ENCODE data around the gene SUCLG2. TPM values are rescaled to one million over a fixed set of nuclear protein-coding genes. Genes with fewer than 3 reads are reported as not detected.

SUCLG2 gene
- total and polyA plus RNA-seq, 10 of the 15 experiments (the other 5 are each of a cell fraction or from before 2014, with no cell fraction given): 17.8 to 50.9 (median 37.2) TPM

DNA sequence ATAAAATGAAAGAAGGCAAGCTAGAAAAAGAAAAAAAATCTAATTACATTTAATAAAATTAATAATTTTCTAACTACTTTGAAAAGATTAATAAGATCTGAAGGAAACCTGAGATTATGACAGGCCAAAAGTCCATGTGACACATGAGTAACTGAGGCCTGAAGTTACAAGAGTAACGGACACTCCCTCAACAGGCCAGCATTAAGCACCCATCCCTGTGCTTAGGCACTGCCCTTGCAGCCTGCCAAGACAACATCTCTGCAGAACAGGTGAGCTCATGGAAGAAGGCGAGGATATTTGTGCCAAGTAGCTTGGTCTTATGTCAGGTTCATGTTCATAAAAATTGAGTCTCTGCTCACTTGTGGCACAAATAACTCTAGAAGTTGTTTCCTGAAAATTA, 31.8 kb downstream of the SUCLG2 start (continued):
- TF ChIP-seq MXI1 (IDR thresholded peaks at IDR 0.05; ENCODE audit: low read depth, low read length): no peak
- TF ChIP-seq SUZ12 (IDR thresholded peaks at IDR 0.05; ENCODE audit: unreplicated experiment): no peak
- TF ChIP-seq, protein P1, sequence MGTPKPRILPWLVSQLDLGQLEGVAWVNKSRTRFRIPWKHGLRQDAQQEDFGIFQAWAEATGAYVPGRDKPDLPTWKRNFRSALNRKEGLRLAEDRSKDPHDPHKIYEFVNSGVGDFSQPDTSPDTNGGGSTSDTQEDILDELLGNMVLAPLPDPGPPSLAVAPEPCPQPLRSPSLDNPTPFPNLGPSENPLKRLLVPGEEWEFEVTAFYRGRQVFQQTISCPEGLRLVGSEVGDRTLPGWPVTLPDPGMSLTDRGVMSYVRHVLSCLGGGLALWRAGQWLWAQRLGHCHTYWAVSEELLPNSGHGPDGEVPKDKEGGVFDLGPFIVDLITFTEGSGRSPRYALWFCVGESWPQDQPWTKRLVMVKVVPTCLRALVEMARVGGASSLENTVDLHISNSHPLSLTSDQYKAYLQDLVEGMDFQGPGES (IDR thresholded peaks at IDR 0.05): no peak
- no peak for TF ChIP-seq MYC (IDR thresholded peaks at IDR 0.05; ENCODE audit: insufficient read depth, insufficient read length, insufficient replicate concordance, low read length, severe bottlenecking)
- TF ChIP-seq, protein P2, sequence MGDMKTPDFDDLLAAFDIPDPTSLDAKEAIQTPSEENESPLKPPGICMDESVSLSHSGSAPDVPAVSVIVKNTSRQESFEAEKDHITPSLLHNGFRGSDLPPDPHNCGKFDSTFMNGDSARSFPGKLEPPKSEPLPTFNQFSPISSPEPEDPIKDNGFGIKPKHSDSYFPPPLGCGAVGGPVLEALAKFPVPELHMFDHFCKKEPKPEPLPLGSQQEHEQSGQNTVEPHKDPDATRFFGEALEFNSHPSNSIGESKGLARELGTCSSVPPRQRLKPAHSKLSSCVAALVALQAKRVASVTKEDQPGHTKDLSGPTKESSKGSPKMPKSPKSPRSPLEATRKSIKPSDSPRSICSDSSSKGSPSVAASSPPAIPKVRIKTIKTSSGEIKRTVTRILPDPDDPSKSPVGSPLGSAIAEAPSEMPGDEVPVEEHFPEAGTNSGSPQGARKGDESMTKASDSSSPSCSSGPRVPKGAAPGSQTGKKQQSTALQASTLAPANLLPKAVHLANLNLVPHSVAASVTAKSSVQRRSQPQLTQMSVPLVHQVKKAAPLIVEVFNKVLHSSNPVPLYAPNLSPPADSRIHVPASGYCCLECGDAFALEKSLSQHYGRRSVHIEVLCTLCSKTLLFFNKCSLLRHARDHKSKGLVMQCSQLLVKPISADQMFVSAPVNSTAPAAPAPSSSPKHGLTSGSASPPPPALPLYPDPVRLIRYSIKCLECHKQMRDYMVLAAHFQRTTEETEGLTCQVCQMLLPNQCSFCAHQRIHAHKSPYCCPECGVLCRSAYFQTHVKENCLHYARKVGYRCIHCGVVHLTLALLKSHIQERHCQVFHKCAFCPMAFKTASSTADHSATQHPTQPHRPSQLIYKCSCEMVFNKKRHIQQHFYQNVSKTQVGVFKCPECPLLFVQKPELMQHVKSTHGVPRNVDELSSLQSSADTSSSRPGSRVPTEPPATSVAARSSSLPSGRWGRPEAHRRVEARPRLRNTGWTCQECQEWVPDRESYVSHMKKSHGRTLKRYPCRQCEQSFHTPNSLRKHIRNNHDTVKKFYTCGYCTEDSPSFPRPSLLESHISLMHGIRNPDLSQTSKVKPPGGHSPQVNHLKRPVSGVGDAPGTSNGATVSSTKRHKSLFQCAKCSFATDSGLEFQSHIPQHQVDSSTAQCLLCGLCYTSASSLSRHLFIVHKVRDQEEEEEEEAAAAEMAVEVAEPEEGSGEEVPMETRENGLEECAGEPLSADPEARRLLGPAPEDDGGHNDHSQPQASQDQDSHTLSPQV (IDR thresholded peaks at IDR 0.05): no peak
- TF ChIP-seq, protein P3, sequence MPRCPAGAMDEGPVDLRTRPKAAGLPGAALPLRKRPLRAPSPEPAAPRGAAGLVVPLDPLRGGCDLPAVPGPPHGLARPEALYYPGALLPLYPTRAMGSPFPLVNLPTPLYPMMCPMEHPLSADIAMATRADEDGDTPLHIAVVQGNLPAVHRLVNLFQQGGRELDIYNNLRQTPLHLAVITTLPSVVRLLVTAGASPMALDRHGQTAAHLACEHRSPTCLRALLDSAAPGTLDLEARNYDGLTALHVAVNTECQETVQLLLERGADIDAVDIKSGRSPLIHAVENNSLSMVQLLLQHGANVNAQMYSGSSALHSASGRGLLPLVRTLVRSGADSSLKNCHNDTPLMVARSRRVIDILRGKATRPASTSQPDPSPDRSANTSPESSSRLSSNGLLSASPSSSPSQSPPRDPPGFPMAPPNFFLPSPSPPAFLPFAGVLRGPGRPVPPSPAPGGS (IDR thresholded peaks at IDR 0.05; ENCODE audit: borderline replicate concordance, insufficient read depth, low read depth, low read length, poor library complexity, severe bottlenecking): no peak
- no peak for TF ChIP-seq SUPT20H (IDR thresholded peaks at IDR 0.05; ENCODE audit: borderline replicate concordance, control insufficient read depth, low read depth, low read length)
- TF ChIP-seq, protein P4, sequence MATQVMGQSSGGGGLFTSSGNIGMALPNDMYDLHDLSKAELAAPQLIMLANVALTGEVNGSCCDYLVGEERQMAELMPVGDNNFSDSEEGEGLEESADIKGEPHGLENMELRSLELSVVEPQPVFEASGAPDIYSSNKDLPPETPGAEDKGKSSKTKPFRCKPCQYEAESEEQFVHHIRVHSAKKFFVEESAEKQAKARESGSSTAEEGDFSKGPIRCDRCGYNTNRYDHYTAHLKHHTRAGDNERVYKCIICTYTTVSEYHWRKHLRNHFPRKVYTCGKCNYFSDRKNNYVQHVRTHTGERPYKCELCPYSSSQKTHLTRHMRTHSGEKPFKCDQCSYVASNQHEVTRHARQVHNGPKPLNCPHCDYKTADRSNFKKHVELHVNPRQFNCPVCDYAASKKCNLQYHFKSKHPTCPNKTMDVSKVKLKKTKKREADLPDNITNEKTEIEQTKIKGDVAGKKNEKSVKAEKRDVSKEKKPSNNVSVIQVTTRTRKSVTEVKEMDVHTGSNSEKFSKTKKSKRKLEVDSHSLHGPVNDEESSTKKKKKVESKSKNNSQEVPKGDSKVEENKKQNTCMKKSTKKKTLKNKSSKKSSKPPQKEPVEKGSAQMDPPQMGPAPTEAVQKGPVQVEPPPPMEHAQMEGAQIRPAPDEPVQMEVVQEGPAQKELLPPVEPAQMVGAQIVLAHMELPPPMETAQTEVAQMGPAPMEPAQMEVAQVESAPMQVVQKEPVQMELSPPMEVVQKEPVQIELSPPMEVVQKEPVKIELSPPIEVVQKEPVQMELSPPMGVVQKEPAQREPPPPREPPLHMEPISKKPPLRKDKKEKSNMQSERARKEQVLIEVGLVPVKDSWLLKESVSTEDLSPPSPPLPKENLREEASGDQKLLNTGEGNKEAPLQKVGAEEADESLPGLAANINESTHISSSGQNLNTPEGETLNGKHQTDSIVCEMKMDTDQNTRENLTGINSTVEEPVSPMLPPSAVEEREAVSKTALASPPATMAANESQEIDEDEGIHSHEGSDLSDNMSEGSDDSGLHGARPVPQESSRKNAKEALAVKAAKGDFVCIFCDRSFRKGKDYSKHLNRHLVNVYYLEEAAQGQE (IDR thresholded peaks at IDR 0.05; ENCODE audit: low read depth, low read length): no peak
- no peak for TF ChIP-seq EGR1 (IDR thresholded peaks at IDR 0.05; ENCODE audit: borderline replicate concordance in 1 of 2, low read depth in 2 of 2, low read length in 2 of 2)
- no peak for TF ChIP-seq PAX8 (IDR thresholded peaks at IDR 0.05)
- no peak for TF ChIP-seq SIX5 (IDR thresholded peaks at IDR 0.05; ENCODE audit: low read depth, low read length, severe bottlenecking)
